Neural cell (in vitro differentiated cells): ENCODE results near the gene FAU. TPM values are rescaled to one million over a fixed set of nuclear protein-coding genes. Genes with fewer than 3 reads are reported as not detected.

ENCODE experiments used
- H2AFZ ChIP-seq: fragments of 200-600, 300-800 bp; sonication (generic), shearing (Covaris generic); 2 replicates; pipeline ENCODE4 v1.6.0; 2014; ENCODE audit warnings: low read depth, mild to moderate bottlenecking, antibody characterized with exemption, low read length, moderate library complexity
- H3F3A ChIP-seq: fragments of 200-600 bp; shearing (Covaris generic); 2 replicates; pipeline ENCODE4 v1.6.1; 2016; ENCODE audit warnings: mild to moderate bottlenecking, moderate library complexity, mixed read lengths, antibody characterized with exemption, low read length; ENCODE audit not compliant: insufficient read depth, poor library complexity, severe bottlenecking
- H3K27ac ChIP-seq: fragments of 200-600, 300-800 bp; sonication (generic), shearing (Covaris generic); 2 replicates; pipeline ENCODE4 v1.5.1; 2014; ENCODE audit warnings: mild to moderate bottlenecking, low read length, moderate library complexity
- H3K27me3 ChIP-seq: fragments of 300-800, 200-600 bp; sonication (generic), shearing (Covaris generic); 2 replicates; pipeline ENCODE4 v1.6.0; 2014; ENCODE audit warnings: mild to moderate bottlenecking, low read depth, low read length, moderate library complexity; ENCODE audit not compliant: insufficient read depth
- H3K36me3 ChIP-seq: fragments of 300-800, 200-600 bp; sonication (generic), shearing (Covaris generic); 2 replicates; pipeline ENCODE4 v1.5.1; 2014; ENCODE audit warnings: mild to moderate bottlenecking, antibody characterized with exemption, low read length, moderate library complexity; ENCODE audit not compliant: insufficient read depth
- H3K4me2 ChIP-seq: fragments of 300-800, 200-600 bp; sonication (generic), shearing (Covaris generic); 2 replicates; pipeline ENCODE4 v1.6.0; 2014; ENCODE audit warnings: mild to moderate bottlenecking, low read length
- H3K4me3 ChIP-seq: fragments of 300-800, 200-600 bp; sonication (generic), shearing (Covaris generic); 2 replicates; pipeline ENCODE4 v1.5.1; 2014; ENCODE audit warnings: mild to moderate bottlenecking, low read length, moderate library complexity
- H3K79me2 ChIP-seq: fragments of 200-600 bp; shearing (Covaris generic); replicated peaks from 2 replicates; pipeline ENCODE4 v1.6.0; 2014; ENCODE audit warnings: mild to moderate bottlenecking, low read length, moderate library complexity; ENCODE audit not compliant: insufficient read depth
- H3K9ac ChIP-seq: fragments of 300-800, 200-600 bp; sonication (generic), shearing (Covaris generic); 2 replicates; pipeline ENCODE4 v1.6.1; 2016; ENCODE audit warnings: mild to moderate bottlenecking, low read length, mixed read lengths
- H3K9me2 ChIP-seq: fragments of 200-600 bp; shearing (Covaris generic); 2 replicates; pipeline ENCODE4 v1.6.1; 2016; ENCODE audit warnings: mild to moderate bottlenecking, low read length, mixed read lengths; ENCODE audit not compliant: insufficient read depth
- H3K9me3 ChIP-seq: fragments of 200-600, 300-800 bp; sonication (generic), shearing (Covaris generic); 2 replicates; pipeline ENCODE4 v1.6.1; 2016; ENCODE audit warnings: mild to moderate bottlenecking, mixed run types, low read length, moderate library complexity, mixed read lengths
- H4K20me1 ChIP-seq: fragments of 200-600 bp; shearing (Covaris generic); 2 replicates; pipeline ENCODE4 v1.6.1; 2016; ENCODE audit warnings: mild to moderate bottlenecking, mixed run types; ENCODE audit not compliant: insufficient read depth
- EP300 ChIP-seq: fragments of 450-650 bp; conservative IDR thresholded peaks from 2 replicates; pipeline ENCODE4 v1.6.1; 2014; ENCODE audit warnings: antibody characterized with exemption, mild to moderate bottlenecking, moderate library complexity; ENCODE audit not compliant: poor library complexity, severe bottlenecking
- EZH2 ChIP-seq: fragments of 200-600, 300-800 bp; shearing (Covaris generic), sonication (generic); IDR thresholded peaks from 2 replicates; pipeline ENCODE4 v1.6.1; 2014; ENCODE audit warnings: antibody characterized with exemption, low read length, borderline replicate concordance, mild to moderate bottlenecking; ENCODE audit not compliant: insufficient read depth, poor library complexity, severe bottlenecking
- MXI1 ChIP-seq: fragments of 450-650 bp; conservative IDR thresholded peaks from 2 replicates; pipeline ENCODE4 v1.6.1; 2014; ENCODE audit warnings: antibody characterized with exemption, mild to moderate bottlenecking; ENCODE audit not compliant: poor library complexity, severe bottlenecking
- POLR2AphosphoS5 ChIP-seq: IDR thresholded peaks from 2 replicates; pipeline ENCODE4 v1.6.1; 2012
- RAD21 ChIP-seq: fragments of 450-650 bp; conservative IDR thresholded peaks from 2 replicates; pipeline ENCODE4 v1.6.1; 2014; ENCODE audit warnings: antibody characterized with exemption, mild to moderate bottlenecking, moderate library complexity
- SMC3 ChIP-seq: fragments of 450-650 bp; conservative IDR thresholded peaks from 2 replicates; pipeline ENCODE4 v1.6.1; 2014; ENCODE audit warnings: antibody characterized with exemption, mild to moderate bottlenecking, moderate library complexity; ENCODE audit not compliant: poor library complexity
- TAF1 ChIP-seq: IDR thresholded peaks from 2 replicates; pipeline ENCODE4 v1.6.1; 2012; ENCODE audit warnings: low read depth
- polyA plus RNA-seq: library from polyadenylated mRNA; depleted of rRNA; stranded (reverse); fragments of >200 nt; gene quantifications from 2 replicates; pipeline ENCODE4 v1.2.3, GENCODE V29; 2014
- TF ChIP-seq, protein P1 (sequence below): fragments of 450-650 bp; IDR thresholded peaks from 2 replicates; pipeline ENCODE4 v1.5.1; 2014; ENCODE audit warnings: antibody characterized with exemption, mild to moderate bottlenecking, moderate library complexity; ENCODE audit not compliant: poor library complexity, severe bottlenecking
- TF ChIP-seq, protein P2 (sequence below): IDR thresholded peaks from 2 replicates; pipeline ENCODE4 v1.6.1; 2012; ENCODE audit warnings: borderline replicate concordance

Gene FAU
- polyA plus RNA-seq, 1 donor from 2014 or later = 420 TPM

DNA sequence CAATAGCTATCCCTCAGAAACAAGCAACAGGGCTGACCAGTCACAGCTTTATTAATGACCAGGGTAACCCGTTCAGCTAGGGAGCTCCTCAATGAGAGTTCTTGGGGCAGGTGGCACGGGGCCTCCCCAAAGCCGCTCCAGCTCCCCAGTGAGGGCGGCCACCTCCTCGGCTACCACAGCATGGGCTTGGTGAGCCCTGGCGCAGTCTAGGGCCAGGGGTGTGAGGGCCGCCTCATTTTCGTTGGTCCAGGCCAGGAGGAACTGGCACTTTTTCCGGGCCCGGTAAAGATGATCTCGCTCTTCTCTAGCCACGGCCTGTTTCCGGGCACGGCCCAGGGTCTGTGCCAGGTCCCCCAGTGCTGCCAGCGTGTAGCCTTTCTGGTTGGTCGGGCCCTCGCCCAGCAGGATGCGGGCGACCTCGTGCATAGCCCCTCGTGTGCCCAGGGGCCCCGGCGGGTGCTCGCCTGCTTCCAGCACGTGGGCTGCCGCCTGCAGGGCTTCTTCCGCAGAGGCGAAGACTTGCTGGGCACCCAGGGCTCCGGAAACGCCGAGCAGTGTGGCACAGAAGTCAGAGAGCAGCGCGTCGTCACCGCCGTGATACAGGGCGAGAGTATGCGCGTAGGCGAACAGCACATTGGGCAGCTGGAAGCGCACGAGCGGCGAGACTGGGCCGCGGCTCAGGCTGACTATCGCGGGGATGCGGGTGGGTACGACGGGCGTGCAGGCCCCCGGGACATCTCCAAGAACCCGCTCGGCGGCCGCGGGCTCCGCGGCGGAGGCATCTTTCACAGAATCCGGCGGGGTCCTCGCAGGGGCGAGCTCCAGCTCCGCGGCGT, 5.3 kb downstream of the FAU start:
- peaks cover 36% of the 10 kb centered on the region for H3K79me2 ChIP-seq
- peaks cover 10% of the 10 kb centered on the region for H3K36me3 ChIP-seq
- no peaks in the 10 kb centered on the region for H3F3A ChIP-seq
- no peaks in the 10 kb centered on the region for H3K9me2 ChIP-seq
- peak overlapping the region; percentile 82 for H3K4me2 ChIP-seq
- TF ChIP-seq EZH2 (no peak), SMC3 (no peak), EP300 (no peak), RAD21 (no peak), MXI1 (no peak), TAF1 (no peak), POLR2AphosphoS5 (no peak)
- TF ChIP-seq, protein P1, sequence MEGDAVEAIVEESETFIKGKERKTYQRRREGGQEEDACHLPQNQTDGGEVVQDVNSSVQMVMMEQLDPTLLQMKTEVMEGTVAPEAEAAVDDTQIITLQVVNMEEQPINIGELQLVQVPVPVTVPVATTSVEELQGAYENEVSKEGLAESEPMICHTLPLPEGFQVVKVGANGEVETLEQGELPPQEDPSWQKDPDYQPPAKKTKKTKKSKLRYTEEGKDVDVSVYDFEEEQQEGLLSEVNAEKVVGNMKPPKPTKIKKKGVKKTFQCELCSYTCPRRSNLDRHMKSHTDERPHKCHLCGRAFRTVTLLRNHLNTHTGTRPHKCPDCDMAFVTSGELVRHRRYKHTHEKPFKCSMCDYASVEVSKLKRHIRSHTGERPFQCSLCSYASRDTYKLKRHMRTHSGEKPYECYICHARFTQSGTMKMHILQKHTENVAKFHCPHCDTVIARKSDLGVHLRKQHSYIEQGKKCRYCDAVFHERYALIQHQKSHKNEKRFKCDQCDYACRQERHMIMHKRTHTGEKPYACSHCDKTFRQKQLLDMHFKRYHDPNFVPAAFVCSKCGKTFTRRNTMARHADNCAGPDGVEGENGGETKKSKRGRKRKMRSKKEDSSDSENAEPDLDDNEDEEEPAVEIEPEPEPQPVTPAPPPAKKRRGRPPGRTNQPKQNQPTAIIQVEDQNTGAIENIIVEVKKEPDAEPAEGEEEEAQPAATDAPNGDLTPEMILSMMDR = no peak
- TF ChIP-seq, protein P2, sequence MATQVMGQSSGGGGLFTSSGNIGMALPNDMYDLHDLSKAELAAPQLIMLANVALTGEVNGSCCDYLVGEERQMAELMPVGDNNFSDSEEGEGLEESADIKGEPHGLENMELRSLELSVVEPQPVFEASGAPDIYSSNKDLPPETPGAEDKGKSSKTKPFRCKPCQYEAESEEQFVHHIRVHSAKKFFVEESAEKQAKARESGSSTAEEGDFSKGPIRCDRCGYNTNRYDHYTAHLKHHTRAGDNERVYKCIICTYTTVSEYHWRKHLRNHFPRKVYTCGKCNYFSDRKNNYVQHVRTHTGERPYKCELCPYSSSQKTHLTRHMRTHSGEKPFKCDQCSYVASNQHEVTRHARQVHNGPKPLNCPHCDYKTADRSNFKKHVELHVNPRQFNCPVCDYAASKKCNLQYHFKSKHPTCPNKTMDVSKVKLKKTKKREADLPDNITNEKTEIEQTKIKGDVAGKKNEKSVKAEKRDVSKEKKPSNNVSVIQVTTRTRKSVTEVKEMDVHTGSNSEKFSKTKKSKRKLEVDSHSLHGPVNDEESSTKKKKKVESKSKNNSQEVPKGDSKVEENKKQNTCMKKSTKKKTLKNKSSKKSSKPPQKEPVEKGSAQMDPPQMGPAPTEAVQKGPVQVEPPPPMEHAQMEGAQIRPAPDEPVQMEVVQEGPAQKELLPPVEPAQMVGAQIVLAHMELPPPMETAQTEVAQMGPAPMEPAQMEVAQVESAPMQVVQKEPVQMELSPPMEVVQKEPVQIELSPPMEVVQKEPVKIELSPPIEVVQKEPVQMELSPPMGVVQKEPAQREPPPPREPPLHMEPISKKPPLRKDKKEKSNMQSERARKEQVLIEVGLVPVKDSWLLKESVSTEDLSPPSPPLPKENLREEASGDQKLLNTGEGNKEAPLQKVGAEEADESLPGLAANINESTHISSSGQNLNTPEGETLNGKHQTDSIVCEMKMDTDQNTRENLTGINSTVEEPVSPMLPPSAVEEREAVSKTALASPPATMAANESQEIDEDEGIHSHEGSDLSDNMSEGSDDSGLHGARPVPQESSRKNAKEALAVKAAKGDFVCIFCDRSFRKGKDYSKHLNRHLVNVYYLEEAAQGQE = no peak
- no peaks in the 10 kb centered on the region for H4K20me1 ChIP-seq
- H3K27me3 ChIP-seq = no peaks in the 10 kb centered on the region
- peak overlapping the region; percentile 97 for H3K4me3 ChIP-seq
- peak overlapping the region; percentile 71 for H3K27ac ChIP-seq
- no peaks in the 10 kb centered on the region for H3K9me3 ChIP-seq
- no peak overlapping the region for H2AFZ ChIP-seq
- H3K9ac ChIP-seq = peak overlapping the region; percentile 79

DNA sequence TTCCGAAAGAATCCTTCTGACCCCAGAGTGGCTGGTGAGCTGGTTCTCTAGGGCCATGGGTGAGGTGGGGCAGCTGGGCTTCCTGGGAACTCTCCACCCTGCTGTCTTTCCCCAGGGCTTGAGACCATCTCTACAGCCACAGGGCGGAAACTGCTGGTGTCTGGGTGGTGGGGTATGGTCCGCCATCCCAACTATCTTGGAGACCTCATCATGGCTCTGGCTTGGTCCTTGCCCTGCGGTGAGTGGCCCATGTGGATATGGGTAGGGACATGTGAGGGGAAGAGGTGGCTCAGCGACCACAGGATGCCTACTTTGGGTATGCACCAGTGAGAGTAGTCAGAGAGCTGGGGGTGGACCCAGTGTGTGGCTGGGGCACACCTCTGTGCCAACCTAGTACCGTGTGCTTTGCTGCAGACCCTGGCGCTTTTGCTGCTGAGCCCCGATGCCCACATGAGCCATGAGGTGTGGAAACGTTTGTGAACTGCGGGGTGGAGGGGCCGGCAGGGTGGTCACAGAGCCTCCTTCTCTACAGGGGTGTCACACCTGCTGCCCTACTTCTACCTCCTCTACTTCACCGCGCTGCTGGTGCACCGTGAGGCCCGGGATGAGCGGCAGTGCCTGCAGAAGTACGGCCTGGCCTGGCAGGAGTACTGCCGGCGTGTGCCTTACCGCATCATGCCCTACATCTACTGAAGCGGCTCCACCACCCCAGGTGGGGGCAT, 6.4 kb downstream of the FAU start:
- peaks cover 3% of the 10 kb centered on the region for H3K36me3 ChIP-seq
- no peaks in the 10 kb centered on the region for H3K9me3 ChIP-seq
- H3K27ac ChIP-seq = no peak overlapping the region
- H3K9ac ChIP-seq = no peak overlapping the region
- H3K9me2 ChIP-seq = no peaks in the 10 kb centered on the region
- no peak overlapping the region for H2AFZ ChIP-seq
- TF ChIP-seq POLR2AphosphoS5 (peak; percentile 28), EP300 (no peak)
- H4K20me1 ChIP-seq = no peaks in the 10 kb centered on the region
- H3K27me3 ChIP-seq = no peaks in the 10 kb centered on the region
- H3K4me3 ChIP-seq = peak overlapping the region; percentile 97
- H3K79me2 ChIP-seq = peaks cover 27% of the 10 kb centered on the region
- no peak overlapping the region for H3K4me2 ChIP-seq
- no peaks in the 10 kb centered on the region for H3F3A ChIP-seq
